GM19467 (cell line): Measurements from ENCODE around the gene RNF223.

Experiments
- ATAC-seq: cut with Tn5 transposase; IDR thresholded peaks from one replicate; pipeline ENCODE4 v1.9.1; 2021; ENCODE audit warnings: mild to moderate bottlenecking, moderate library complexity; ENCODE audit not compliant: unreplicated experiment

The RNF223 gene

DNA sequence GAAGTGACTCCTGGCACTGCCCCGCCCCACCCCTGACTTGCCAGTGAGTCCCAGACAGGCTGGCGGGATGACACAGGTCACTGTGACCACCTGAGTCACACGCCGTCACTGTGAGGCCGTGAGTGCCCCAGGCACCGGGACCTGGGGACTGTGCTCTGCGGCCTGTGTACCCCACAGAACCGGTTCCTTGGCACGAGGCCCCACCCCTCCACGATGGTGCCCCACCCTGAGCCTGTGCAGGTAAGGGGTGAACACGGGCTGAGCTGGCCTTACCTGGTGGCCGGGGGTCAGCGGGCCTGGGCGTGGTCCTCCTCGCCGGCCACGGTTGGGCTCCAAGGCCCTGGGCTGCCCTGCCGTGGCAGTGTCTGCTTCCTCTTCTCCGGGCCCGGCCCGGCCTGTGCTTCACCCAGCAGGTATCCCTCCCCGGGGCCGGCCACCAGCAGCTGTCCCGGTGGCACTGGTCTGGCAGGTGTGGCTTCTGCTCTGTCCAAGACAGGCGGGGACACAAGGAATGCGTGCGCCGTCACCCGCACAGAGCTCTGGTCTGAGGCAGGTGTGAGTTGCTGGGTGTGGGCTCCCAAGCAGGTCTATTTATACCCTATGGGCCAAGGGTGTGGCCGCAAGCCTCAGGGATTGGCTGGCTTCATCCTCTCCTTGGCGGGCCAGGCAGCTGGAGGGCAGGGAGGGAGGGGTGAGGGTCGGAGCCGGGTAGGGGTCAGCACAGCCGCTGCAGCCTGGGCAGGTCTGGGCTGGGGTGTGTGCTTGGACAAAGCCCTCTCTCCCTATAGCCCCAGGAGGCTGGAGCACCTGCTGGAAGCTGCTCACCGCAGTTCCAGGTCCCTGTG, at the start of gene RNF223:
RNF223 (minus strand) TSS at position 564 of the 845 bp plus-strand sequence. CDS start 1,740 bp downstream, outside the sequence.
- no peak for ATAC-seq

DNA sequence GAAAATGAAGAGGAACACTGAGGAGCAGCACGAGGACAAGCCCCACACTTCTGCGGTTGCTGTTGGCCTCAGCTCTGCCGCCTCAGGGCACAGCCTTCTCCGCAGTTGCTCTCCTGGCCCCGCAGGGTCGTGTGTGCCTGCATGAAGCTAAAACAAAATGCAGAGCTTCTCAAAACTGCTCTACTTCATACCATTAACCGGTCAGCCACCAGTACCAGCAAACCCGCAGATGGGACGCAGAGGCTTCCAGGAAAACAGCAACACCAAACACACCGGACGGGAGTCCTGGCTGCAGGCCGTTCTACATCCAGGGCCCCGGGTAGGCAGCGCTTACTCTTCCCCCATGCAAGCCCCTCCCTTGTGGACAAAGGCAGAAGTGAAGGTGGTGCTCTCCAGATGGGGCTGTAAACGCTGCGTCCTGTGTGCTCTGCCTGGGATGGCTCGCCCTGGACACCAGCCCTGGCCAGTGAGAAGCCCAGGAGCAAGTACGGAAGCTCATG, 48.9 kb upstream of the RNF223 start:
- ATAC-seq: no peak

DNA sequence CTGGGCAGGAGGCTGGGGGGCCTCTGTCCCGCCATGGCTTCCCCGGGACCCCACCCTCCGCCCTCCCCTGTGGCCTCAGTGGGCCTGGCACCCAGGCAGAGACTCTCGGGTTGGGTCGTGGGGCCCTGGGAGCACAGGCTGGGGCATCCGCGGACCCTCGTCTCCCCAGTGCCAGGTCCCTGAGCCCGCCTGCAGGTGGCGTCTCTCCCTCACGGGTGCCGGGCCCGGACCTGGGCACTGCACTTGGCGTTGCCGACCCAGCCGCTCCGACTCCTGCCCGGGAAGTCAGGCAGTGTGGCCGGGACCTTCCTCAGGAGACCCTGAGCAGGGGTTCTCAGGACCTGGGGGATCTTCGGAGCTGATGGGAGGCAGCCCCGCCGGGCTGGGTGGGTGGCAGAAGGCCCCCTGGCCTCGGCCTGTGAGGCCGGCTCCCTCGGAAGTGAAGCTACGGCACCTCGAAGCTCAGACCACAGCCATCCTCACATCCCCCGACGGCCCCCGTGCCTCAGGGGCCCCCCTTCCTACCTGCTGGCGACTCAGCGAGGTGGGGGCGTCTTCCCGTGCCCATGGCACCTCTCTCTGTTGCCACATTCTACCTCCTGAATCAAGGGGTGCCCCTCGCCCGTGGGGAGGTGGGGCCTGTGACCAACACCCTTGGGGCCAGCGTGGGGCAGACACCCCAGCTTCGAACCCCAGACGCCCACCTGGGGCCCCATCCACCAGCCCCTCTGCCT, 48.1 kb upstream of the RNF223 start:
- ATAC-seq: no peak

DNA sequence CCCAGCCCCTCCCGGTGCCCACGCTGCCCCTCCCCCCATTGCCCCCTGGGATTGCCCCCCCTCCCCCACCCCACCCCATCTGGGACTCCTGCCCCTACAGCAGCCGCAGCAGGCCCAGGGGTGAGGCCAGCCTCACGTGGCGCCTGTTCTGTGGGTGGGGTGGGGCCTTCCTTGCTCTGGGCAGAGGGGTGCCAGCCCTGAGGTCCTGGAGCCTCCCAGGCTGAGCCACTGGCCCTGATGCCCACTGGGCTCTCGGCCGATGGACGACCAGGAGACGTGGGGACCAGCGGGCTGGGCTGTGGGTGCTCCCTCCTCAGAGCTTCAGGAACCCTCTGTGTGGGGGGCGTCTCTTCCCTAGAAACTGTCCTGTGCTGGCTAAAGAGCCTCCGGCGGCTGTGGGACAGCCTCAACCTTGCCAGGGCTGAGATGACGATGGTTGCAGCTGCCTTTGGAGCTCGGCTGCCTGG, 47.5 kb upstream of the RNF223 start:
- no peak for ATAC-seq

DNA sequence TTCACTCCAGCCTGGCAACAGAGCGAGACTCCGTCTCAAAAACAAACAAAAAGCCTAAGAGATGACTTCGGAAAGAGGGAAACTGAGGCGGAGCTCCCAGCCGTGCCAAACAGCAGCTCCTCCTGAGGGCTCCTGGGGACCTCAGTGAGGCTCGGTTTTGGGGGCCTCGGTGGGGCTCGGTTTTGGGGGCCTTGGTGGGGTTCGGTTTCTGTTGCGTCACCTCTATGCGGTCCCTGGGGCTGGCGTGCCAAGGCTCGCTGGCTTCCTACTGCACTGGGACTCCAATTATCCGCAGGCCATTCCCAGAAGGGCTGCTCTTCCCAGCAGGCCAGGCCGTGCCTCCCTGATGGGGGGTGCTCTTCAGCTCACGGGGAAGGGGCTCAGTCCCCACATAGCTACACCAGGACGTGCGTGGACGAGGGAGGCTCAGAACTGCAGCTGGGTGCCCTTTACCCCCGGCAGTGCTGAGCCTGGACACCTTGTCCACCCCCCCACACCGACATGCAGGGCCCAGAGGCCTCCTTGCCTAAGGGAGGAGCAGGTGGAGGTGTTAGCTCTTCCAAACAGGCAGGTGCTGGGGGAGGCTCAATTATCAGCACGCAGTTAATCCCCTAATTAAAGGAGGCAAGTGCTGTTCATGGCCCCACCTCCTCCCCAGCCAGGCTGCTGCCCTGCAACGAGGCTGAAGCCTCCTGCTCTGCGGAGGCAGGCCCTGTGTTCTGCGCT, 46.9 kb upstream of the RNF223 start:
- no peak for ATAC-seq

DNA sequence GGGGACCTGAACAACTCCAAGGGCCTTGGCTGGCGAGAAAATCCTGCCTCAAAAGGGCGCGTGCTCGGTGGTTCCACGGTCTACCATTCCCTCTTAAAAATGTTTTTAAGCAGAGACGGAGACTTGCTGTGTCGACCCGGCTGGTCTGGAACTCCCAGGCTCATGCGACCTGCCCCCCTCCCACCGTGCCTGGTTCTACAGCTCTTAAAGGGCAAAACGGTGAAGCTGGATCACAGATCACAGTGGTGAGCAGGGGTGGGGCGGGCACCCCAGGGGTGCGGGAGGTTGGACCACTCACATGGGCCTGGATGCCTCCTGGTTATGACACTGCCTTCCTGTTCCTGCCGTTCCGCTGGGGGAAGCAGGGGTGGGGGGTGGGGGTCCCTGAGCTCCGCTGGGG, 46.0 kb upstream of the RNF223 start:
- no peak for ATAC-seq

DNA sequence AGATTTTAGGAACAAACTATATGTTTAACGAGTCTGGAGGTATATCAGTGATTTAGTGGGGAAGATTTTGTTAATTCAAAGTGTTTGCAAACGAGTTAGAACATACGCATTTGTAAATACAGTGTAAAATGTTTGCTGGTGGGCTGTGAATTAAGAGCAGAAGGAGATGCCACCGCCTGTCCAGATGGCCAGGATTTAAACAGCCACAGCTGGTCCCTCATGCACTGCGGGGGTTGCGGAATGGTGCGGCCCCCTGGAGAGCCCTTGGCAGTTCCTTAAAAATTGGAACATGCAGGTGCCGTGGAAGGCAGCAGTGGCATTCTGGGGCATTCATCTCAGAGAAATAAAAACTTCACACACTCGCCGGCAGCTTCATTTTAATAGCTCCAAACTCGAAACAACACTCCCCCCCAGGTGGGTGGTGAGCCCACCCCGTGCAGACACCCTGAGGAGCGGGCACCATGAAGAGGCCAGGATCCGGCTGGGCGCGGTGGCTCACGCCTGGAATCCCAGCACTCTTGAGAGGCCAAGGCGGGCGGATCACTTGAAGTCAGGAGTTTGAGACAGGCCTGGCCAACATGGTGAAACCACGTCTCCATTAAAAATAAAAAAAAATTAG, 45.3 kb upstream of the RNF223 start:
- ATAC-seq: no peak

DNA sequence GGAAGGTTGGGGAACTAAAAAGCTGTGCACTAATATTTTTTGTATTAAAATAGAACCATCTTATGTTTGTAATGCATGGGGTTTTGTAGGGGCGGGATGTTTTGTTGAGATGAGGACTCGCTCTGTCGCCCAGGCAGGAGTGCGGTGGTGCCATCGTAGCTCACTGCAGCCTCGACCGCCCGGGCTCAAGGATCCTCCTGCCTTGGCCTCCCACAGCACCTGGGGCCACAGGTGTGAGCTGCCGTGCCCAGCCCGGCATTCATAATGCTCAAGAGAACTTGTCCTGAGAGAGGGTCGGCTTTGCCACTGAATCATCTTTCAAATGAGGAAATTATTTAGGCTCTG, 44.7 kb upstream of the RNF223 start:
- ATAC-seq: no peak

DNA sequence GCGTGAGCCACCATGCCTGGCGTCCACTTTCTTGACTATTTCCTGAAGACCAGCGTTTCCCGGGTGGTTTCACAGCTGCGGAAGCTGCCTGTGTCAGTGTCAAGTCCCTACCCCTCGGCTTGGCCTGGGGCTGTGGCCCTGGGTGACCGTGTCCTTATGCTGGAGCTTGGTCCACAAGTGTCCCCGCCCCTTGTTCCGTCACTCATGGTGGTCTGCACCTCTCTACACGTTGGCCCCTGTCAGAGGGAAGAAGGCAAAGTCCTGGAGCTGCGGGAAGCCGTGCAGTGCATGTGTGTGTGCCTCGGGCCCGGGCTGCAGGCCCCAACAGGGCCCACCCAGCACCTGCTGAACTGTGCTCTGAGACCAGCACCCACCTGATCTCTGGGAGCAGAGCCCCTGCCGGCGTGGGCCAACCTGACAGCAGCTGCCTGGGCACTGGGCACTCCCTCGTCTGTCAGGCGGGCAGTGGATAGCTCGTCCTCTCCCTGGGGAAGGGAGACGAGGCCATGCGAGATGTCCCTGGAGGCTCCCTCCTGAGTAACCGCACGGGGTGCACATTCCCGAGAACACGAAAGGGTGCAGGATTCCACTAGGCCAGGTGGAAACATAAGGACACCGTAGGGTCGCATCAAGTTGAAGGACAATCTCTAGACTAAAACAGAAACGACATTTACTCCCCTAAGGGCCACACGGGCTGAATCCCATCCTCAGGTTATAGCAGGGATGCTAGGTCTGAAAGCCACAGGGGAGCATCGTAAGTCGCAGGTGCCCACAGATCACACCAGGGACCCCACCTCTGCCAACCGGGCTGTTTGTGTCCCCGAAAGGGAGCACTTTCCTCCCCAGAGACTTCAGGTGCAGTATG, 44.1 kb upstream of the RNF223 start:
- ATAC-seq: no peak

DNA sequence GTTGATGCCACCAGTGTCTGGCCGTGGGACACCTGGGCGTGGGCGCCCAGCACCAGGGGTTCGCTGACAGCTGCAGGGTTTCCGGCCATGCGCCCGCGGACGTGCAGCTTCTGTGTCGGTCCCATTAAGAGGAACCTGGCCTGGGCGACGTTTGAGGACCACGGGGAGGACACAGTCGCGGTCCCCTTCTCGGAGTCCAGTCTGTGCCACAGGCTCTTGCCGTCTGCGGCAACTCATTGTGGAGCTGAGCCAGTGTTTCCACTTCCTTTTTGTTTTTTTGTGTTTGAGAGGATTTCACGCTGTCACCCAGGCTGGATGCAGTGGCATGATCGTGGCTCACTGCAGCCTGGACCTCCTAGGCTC, 43.3 kb upstream of the RNF223 start:
- no peak for ATAC-seq

DNA sequence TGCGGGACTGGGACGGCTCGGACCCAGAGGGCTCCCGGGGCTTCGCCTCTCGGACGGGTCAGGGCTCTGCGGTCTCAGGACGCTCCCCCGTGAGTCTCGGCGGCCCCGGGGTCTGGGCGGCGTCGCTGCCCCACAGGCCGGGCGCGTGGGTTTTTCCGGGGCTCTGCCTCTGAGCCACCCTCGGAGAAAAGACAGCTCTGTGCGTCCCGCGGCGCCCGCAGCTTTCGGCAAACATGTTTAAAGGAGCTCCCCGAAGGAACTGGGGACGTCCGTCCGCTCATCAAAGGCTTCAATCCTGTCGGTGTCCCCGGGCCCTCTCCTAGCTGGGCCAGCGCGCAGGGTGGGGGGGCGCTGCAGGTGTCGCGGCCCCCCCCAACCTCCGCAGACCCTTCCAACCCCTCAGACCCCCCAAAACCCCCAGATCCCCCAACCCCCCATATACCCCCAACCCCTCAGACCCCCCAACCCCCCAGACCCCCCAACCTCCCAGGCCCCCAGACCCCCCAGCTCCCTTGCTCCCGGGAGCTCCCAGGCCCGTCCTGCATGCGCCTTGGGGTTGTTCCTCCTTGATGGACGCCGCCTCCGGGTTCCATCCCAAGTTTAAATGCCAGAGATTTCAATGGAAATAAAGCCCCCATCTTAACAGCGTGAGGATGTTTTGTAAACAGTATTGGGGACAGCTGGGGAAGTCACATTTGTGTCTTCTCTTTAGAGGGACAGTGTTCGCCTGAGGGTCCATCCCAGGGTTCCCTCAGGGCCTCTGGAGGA, 42.8 kb upstream of the RNF223 start:
- ATAC-seq: no peak

DNA sequence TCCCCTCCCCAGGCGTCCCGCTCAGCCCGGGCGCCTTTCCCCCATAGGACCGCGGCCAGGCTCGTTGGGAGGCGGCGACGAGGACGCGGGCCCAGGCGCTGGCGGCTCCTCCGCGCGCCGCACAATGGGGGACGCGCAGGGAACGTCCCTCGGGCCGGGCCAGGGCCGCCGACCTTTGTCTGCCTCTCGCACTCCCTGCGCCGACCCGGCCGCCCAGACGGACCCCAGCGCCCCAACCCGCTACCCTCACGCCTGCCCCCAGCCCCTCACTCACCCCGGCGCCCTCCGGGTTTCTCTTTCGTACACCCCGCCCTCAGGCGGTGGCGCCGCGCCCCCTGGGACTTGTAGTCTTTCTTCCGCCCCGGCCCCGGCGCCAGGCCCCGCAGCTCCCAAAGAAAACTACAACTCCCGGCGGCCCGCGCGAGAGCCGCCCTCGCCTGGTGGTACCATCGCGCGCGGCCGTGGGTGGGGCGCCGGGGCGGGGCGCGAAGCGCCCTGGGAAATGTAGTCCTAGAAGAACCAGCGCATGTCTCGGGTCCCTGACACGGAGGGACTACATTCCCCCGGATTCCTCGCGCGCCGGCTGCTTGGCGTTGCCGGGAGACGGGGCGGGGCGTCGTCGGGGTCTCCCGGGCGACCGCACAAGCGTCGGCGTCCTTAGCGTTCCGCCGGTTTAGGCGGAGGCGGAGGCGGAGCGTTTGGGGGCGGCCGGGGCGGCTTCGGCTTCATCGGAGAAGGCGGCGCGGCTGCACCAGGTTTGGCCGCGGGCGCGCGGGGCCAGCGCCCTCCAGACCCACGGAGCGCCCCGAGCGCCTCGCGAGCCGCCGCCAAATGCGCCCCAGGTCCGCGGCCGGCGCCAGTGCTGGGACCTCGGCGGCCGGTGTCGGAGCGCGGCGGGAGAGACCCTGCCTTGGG, 41.9 kb upstream of the RNF223 start, which contains the start of gene C1orf159:
C1orf159 (minus strand) TSS at position 304 of the 915 bp plus-strand sequence. CDS start 24,546 bp downstream, outside the sequence.
- ATAC-seq: peak; percentile 91

DNA sequence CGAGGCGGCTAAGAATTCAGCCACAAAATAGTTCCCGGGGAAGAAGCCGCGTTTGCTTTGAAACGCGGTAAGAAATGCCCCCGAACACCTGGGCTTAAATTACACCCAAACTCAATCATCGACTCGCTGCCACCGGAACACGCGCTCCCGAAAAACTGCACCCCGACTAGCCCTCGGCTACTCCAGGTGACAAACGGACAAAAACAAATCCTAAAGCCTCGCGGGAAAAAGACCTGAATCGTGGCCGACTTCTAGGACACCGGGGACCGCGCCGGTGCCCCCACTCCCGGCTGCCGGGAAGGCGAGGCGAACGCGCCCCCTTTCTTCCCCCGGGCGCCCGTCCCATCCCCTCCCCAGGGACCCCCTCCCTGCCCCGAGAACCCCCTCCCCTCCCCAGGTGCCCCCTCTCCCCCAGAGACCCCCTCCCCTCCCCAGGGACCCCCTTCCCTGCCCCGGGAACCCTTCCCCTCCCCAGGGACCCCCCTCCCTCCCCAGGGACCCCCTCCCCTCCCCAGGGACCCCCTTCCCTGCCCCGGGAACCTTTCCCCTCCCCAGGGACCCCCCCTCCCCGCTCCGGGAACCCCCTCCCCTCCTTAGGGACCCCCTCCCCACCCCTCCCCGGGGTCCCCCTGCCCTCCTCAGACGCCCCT, 41.2 kb upstream of the RNF223 start:
- ATAC-seq: no peak

DNA sequence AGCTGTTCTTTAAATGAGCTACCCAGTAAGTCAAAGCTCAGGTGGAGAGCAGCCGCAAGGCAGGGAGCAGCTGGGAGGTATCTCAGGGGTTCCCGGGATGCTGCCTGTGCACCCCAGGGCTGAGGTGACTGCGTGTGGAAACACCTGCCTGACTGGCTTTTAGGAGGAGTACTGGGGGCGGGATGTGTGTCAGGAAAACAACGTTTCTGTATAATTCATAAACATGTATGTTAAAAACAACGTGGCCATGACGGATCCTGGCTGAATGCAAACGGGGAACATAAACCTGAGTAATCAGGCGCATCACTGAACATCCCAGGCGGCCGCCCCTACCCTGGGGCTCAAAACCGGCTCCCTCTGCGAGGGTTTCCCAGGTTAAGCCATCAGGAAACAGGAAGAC, 40.3 kb upstream of the RNF223 start:
- no peak for ATAC-seq

DNA sequence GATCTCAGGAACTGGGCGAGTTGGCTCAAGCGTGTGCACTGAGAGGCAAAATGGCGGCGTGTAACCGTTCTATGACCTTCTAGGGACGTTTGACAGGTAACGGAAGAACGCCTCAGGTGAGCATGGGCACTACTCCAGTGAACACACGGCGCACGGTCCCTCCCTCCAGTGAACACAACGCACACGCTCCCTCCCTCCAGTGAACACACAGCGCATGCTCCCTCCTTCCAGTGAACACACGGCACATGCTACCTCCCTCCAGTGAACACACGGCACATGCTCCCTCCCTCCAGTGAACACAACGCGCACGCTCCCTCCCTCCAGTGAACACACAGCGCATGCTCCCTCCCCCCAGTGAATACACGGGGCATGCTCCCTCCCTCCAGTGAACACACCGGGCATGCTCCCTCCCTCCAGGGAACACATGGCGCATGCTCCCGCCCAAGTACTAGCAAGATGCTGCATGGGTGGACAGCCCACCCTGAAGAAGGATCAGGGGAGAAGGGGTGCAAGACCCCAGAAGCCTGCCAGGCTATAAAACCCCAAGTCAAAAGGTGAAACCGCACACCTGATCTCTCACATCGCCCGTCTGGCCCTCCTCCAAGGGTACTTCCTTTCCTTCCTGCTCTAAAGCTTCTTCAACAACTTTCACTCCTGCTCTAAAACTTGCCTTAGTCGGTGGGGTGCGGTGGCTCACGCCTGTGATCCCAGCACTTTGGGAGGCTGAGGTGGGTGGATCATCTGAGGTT, 38.3 kb upstream of the RNF223 start:
- no peak for ATAC-seq

DNA sequence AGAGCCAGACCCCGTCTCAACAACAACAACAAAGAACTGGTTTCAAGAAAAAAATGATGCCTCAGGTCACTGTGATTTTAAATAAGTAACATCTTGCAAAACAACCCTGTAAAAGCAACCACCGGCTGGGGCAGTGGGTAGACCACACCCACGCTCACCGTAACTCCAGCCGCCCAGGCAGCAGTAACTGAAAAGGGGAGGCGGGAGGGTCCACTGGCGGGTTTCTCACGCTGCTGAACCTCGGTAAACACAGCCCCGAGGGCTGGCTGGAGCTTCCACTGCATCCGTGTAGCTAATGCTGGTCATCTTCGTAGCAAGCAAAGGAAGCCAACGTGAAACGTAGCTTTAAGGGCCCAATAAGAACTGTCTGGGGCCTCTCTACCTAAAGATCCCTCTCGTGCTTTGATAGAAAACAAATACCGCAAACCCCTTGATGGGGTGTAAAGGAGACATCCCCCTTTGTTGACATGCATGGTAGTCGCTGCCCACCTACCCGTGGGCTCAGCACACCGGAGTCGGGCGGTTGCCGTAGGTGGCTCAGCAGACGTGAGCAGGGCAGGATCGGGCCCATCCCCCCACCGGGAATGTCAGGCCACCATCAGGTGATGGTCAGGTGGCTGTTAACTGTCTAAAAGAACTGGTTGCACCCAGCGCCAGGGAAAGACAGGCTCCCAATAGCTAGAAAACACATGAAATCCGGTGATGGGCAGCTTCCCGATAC, 37.6 kb upstream of the RNF223 start:
- no peak for ATAC-seq
